ENCODE measurements around the gene FASTKD2. TPM values are rescaled to one million over a fixed set of nuclear protein-coding genes. Genes with fewer than 3 reads are reported as not detected.

FASTKD2 gene
- total RNA-seq, 3 donors from 2014 or later (not counting 1 experiment from before 2014, with no cell fraction given), result 15.9 to 21.6 (median 17.0) TPM

GRCh38 chr2:206797376-206797775 lies 32.0 kb downstream of the FASTKD2 start:
- 94% methylated on average over 4 of the region's 4 CpGs for WGBS (ENCODE audit: insufficient coverage)
- Histone ChIP-seq H3K27me3 (ENCODE audit: control insufficient read depth, insufficient read depth, low read length) (no peaks in the 10 kb centered on the region), H3K4me1 (ENCODE audit: control insufficient read depth, insufficient read depth, low read length) (peaks cover 4% of the 10 kb centered on the region), H3K36me3 (ENCODE audit: control insufficient read depth, insufficient read depth, low read length) (peaks cover 13% of the 10 kb centered on the region), H3K4me3 (ENCODE audit: low read length) (no peak overlapping the region), H3K9me3 (ENCODE audit: control insufficient read depth, insufficient read depth, low read length) (no peaks in the 10 kb centered on the region), H3K27ac (ENCODE audit: low read length) (no peak overlapping the region)
- TF ChIP-seq CTCF (IDR thresholded peaks at IDR 0.05), result no peak
- intact Hi-C loops (cut with micrococcal nuclease), result no loop called here
- Mint-ChIP-seq H3K9me3 (no peaks in the 10 kb centered on the region), H3K36me3 (peaks cover 3% of the 10 kb centered on the region), H3K4me3 (no peak overlapping the region), H3K27me3 (ENCODE audit: low read depth in 2 of 2) (peaks cover 0 to 1% of the 10 kb centered on the region in 2 donors), H3K4me1 (peaks cover 7 to 11% of the 10 kb centered on the region in 2 donors), H3K27ac (no peak overlapping the region)
- DNase-seq (no peak), ATAC-seq (no peak)

- peaks cover 4% of the 10 kb centered on the region for H3K4me1 ChIP-seq (ENCODE audit: control insufficient read depth, insufficient read depth, low read length)
- H3K27me3 ChIP-seq (ENCODE audit: control insufficient read depth, insufficient read depth, low read length), result no peaks in the 10 kb centered on the region
- Mint-ChIP-seq H3K27me3 (ENCODE audit: low read depth in 2 of 2) (peaks cover 0 to 4% of the 10 kb centered on the region in 2 donors), H3K4me1 (peaks cover 7 to 11% of the 10 kb centered on the region in 2 donors), H3K36me3 (no peaks in the 10 kb centered on the region), H3K27ac (no peak overlapping the region), H3K9me3 (no peaks in the 10 kb centered on the region), H3K4me3 (no peak overlapping the region)
- intact Hi-C loops (cut with micrococcal nuclease), result no loop called here
- no peak for TF ChIP-seq CTCF (IDR thresholded peaks at IDR 0.05)
- no peak overlapping the region for H3K27ac ChIP-seq (ENCODE audit: low read length)
- ATAC-seq (no peak), DNase-seq (no peak)
- H3K36me3 ChIP-seq (ENCODE audit: control insufficient read depth, insufficient read depth, low read length), result peaks cover 8% of the 10 kb centered on the region
- WGBS (ENCODE audit: insufficient coverage), result 71% methylated on average over 4 of the region's 5 CpGs
- no peaks in the 10 kb centered on the region for H3K9me3 ChIP-seq (ENCODE audit: control insufficient read depth, insufficient read depth, low read length)
- H3K4me3 ChIP-seq (ENCODE audit: low read length), result no peak overlapping the region
Observed at GRCh38 chr2:206798000-206798399, 32.6 kb downstream of the FASTKD2 start.

- peaks cover 7% of the 10 kb centered on the region in 2 donors for H3K4me1 Mint-ChIP-seq
- 50% methylated on average over 3 of the region's 3 CpGs for WGBS (ENCODE audit: insufficient coverage)
- peaks cover 0 to 4% of the 10 kb centered on the region in 2 donors for H3K27me3 Mint-ChIP-seq (ENCODE audit: low read depth in 2 of 2)
- Histone ChIP-seq H3K27ac (ENCODE audit: low read length) (no peak overlapping the region), H3K27me3 (ENCODE audit: control insufficient read depth, insufficient read depth, low read length) (no peaks in the 10 kb centered on the region), H3K4me3 (ENCODE audit: low read length) (no peak overlapping the region), H3K4me1 (ENCODE audit: control insufficient read depth, insufficient read depth, low read length) (peaks cover 4% of the 10 kb centered on the region), H3K36me3 (ENCODE audit: control insufficient read depth, insufficient read depth, low read length) (peaks cover 3% of the 10 kb centered on the region), H3K9me3 (ENCODE audit: control insufficient read depth, insufficient read depth, low read length) (no peaks in the 10 kb centered on the region)
- no peak overlapping the region for H3K4me3 Mint-ChIP-seq
- H3K36me3 Mint-ChIP-seq, result no peaks in the 10 kb centered on the region
- TF ChIP-seq CTCF (IDR thresholded peaks at IDR 0.05), result no peak
- no peak for DNase-seq
- intact Hi-C loops (cut with micrococcal nuclease), result no loop called here
- H3K9me3 Mint-ChIP-seq, result no peaks in the 10 kb centered on the region
- H3K27ac Mint-ChIP-seq, result no peak overlapping the region
- ATAC-seq, result no peak
Observed at GRCh38 chr2:206799083-206799482, 33.7 kb downstream of the FASTKD2 start.

All from natural killer cell (primary cell).